ENCODE results near the gene IRAK1BP1.
A peak's percentile ranks its signal among the peaks of the same experiment; 100 is the strongest.
"Not testable (repeated sequence)": the region's sequence is repeated elsewhere in the genome, so short reads cannot be mapped to it uniquely, and the experiment has no call there.

IRAK1BP1 gene

DNA sequence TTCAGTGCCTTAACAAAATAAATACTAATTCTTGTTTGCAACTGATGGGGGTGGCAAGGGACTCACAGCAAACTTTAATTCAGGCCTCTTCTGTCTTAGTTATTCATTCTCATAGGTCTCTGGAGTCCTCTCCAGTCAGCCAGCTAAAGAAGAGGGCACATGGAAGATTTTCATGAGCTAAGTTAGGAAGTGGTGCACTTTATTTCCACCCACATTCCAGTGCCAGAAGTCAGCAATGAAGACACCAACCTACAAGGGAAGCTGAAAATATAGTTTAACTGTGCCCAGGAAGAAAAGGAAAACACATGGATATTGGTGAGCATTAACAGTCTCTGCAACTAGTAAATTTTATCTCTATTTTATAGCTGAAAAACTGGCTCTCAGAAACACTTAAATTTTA is 16.7 kb upstream of the IRAK1BP1 start:
- Histone ChIP-seq H3K9ac (ENCODE audit: low read length) (no peak overlapping the region), H3K27me3 (ENCODE audit: control insufficient read depth, insufficient read depth, low read length) (no peaks in the 10 kb centered on the region)

DNA sequence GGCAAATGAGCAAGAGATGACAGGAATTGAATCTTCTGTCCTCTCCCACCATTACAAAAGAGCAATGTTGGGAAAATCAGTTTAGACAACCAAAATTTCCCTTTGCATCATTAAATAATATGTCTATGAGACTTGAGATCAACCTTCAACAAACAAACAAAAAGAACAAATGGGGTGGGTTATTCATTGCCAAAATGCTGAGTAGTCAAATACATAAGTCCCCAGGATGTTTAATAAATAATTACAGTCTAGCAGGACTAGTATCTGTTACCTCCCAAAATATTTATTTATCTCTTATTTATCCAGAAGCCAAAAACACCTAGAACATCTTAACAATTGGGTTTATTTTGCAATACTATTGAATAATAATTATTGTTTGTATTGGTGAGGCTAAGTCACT is 16.2 kb upstream of the IRAK1BP1 start:
- Histone ChIP-seq H3K9ac (ENCODE audit: low read length) (no peak overlapping the region), H3K4me3 (ENCODE audit: low read length) (no peak overlapping the region), H3K4me1 (ENCODE audit: control insufficient read depth, insufficient read depth, low read length) (no peaks in the 10 kb centered on the region), H3K36me3 (ENCODE audit: control insufficient read depth, insufficient read depth, low read length) (no peaks in the 10 kb centered on the region), H3K9me3 (ENCODE audit: control insufficient read depth, low read length) (no peaks in the 10 kb centered on the region), H3K27me3 (ENCODE audit: control insufficient read depth, insufficient read depth, low read length) (no peaks in the 10 kb centered on the region)

More for the DNA sequence above, 16.7 kb upstream of the IRAK1BP1 start:
- Histone ChIP-seq H3K9me3 (ENCODE audit: control insufficient read depth, low read length) (no peaks in the 10 kb centered on the region), H3K4me1 (ENCODE audit: control insufficient read depth, insufficient read depth, low read length) (no peaks in the 10 kb centered on the region), H3K4me3 (ENCODE audit: low read length) (no peak overlapping the region), H3K36me3 (ENCODE audit: control insufficient read depth, insufficient read depth, low read length) (no peaks in the 10 kb centered on the region)

DNA sequence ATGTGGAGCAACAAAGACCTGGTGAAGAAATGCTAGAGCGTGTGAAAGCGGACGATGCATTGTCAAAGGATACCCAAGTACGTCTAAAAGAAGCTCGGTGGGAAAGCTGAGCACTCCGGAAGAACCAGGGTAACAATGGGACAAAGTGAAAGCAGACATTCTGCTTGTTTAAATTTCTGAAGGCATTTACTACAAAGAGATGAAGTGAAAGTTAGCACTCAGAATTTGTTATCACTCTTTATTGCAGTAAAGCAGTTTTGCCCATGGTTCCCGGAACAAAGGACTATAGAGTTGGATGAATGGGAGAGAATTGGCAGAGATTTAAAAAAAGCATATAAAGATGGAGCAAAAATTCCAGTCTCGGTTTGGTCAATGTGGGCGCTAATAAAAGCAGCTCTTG is 12.8 kb upstream of the IRAK1BP1 start:
- no peak overlapping the region for H3K4me3 ChIP-seq (ENCODE audit: low read length)

DNA sequence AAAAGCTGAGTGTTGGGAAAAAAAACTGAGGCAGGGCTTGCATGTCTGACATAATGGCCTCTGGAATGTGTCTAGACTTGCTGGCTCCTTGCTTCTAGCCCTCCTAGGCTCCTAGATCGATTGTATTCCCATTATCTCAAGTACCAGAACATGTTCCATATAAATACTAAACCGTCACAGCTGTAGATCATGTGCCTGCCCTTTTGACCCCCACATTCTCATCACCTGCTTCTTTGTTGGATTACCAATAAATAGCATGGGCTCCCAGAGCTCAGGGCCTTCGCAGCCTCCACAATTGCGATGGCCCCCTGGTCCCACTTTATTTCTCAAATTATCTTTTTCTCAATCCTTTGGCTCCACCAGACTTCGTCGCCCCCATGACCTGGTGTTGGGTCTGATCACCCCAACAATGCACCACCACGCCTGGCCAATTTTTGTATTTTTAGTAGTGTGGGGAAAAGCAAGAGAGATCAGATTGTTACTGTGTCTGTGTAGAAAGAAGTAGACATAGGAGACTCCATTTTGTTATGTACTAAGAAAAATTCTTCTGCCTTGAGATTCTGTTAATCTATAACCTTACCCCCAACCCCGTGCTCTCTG is 8.9 kb upstream of the IRAK1BP1 start:
- H3K27me3 ChIP-seq (ENCODE audit: control insufficient read depth, insufficient read depth, low read length); H3K4me3 ChIP-seq (ENCODE audit: low read length); H3K9ac ChIP-seq (ENCODE audit: low read length); H3K36me3 ChIP-seq (ENCODE audit: control insufficient read depth, insufficient read depth, low read length); H3K9me3 ChIP-seq (ENCODE audit: control insufficient read depth, low read length); H3K4me1 ChIP-seq (ENCODE audit: control insufficient read depth, insufficient read depth, low read length): not testable (repeated sequence)

More for the DNA sequence above, 12.8 kb upstream of the IRAK1BP1 start:
- no peaks in the 10 kb centered on the region for H3K9me3 ChIP-seq (ENCODE audit: control insufficient read depth, low read length)
- no peaks in the 10 kb centered on the region for H3K4me1 ChIP-seq (ENCODE audit: control insufficient read depth, insufficient read depth, low read length)
- no peaks in the 10 kb centered on the region for H3K27me3 ChIP-seq (ENCODE audit: control insufficient read depth, insufficient read depth, low read length)
- no peaks in the 10 kb centered on the region for H3K36me3 ChIP-seq (ENCODE audit: control insufficient read depth, insufficient read depth, low read length)
- H3K9ac ChIP-seq (ENCODE audit: low read length): no peak overlapping the region

DNA sequence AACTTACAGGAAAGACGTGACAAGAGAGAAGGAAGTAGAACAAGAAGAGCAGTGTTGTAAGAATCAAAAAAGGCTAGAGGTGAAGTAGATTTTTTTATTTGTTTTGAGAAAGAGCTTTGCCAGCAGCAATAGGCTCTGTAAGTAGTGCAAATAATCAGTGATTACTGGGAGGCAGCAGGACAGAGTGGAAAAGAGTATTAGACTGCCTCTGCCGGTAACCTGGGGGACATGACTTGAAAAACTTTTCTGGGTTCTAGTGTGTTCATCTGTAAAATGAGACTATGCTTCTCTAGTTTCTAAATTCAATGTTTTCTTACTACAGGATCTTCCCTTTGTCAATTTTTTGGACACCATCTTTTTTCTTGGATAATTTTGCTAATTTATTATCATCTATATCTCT is 5.8 kb upstream of the IRAK1BP1 start:
- no peaks in the 10 kb centered on the region for H3K9me3 ChIP-seq (ENCODE audit: control insufficient read depth, low read length)
- no peaks in the 10 kb centered on the region for H3K4me1 ChIP-seq (ENCODE audit: control insufficient read depth, insufficient read depth, low read length)
- H3K9ac ChIP-seq (ENCODE audit: low read length): no peak overlapping the region
- no peaks in the 10 kb centered on the region for H3K36me3 ChIP-seq (ENCODE audit: control insufficient read depth, insufficient read depth, low read length)
- H3K27me3 ChIP-seq (ENCODE audit: control insufficient read depth, insufficient read depth, low read length): no peaks in the 10 kb centered on the region
- no peak overlapping the region for H3K4me3 ChIP-seq (ENCODE audit: low read length)

DNA sequence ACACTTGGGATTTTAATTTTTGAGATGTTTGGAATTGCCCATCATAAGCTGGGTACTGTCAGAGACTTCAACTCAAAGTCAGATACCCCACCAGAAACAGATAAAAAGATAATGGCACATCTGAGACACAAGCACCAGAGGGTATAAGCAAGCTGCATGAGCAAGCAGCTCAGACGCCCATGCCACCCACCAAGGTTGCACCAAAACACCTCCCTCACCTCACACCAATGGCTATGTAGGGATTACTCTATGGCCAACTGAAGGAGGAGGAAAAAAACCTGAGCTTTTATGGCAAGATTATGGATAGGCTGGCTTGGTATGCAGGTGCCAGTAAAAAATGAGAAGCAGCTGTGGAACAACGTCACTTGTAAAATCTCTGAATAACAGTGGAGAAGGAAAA is 3.8 kb upstream of the IRAK1BP1 start:
- no peaks in the 10 kb centered on the region for H3K9me3 ChIP-seq (ENCODE audit: control insufficient read depth, low read length)
- H3K27me3 ChIP-seq (ENCODE audit: control insufficient read depth, insufficient read depth, low read length): no peaks in the 10 kb centered on the region
- no peaks in the 10 kb centered on the region for H3K4me1 ChIP-seq (ENCODE audit: control insufficient read depth, insufficient read depth, low read length)
- H3K36me3 ChIP-seq (ENCODE audit: control insufficient read depth, insufficient read depth, low read length): no peaks in the 10 kb centered on the region
- no peak overlapping the region for H3K9ac ChIP-seq (ENCODE audit: low read length)
- no peak overlapping the region for H3K4me3 ChIP-seq (ENCODE audit: low read length)

DNA sequence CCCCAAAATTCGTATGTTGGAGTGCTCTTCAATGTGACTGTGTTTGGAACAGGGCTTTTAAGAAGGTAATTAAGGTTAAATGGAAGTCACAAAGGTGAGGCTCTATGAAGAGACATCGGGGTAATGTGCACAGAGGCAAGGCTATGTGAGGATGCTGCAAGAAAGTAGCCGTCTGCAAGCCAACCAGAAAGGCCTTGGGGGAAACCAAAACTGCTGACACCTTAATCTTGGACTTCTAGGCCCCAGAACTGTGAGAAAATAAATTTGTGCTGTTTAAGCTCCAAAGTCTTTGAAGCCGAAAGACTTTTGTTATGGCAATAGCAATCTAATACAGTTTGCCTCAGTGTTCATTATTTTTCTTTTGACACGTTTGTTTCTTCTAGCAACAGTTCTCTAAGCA is 2.4 kb upstream of the IRAK1BP1 start:
- Histone ChIP-seq H3K4me3 (ENCODE audit: low read length) (no peak overlapping the region), H3K9me3 (ENCODE audit: control insufficient read depth, low read length) (no peaks in the 10 kb centered on the region), H3K36me3 (ENCODE audit: control insufficient read depth, insufficient read depth, low read length) (no peaks in the 10 kb centered on the region), H3K9ac (ENCODE audit: low read length) (no peak overlapping the region), H3K27me3 (ENCODE audit: control insufficient read depth, insufficient read depth, low read length) (no peaks in the 10 kb centered on the region), H3K4me1 (ENCODE audit: control insufficient read depth, insufficient read depth, low read length) (no peaks in the 10 kb centered on the region)

DNA sequence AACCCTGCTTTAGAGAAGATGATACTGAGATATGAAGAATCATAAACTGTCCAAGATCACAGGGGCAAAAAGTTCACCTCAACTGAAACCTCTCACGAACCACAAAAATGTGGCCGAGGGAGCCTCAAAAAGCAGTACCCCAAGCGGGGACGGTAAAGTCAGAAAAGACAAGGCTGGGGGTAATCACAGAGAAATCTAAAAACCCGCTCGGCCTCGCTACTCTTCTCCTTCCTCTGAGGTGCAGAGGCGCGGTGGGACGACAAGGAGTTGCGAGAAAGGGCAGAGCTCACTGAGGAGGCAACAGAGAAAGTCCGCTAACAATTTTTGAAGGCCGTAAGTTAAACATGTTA is 356 bp upstream of the IRAK1BP1 start:
- no peaks in the 10 kb centered on the region for H3K36me3 ChIP-seq (ENCODE audit: control insufficient read depth, insufficient read depth, low read length)
- peak overlapping the region; percentile 98 for H3K4me3 ChIP-seq (ENCODE audit: low read length)
- H3K27me3 ChIP-seq (ENCODE audit: control insufficient read depth, insufficient read depth, low read length): no peaks in the 10 kb centered on the region
- H3K4me1 ChIP-seq (ENCODE audit: control insufficient read depth, insufficient read depth, low read length): no peaks in the 10 kb centered on the region
- H3K9me3 ChIP-seq (ENCODE audit: control insufficient read depth, low read length): no peaks in the 10 kb centered on the region
- peak overlapping the region; percentile 85 for H3K9ac ChIP-seq (ENCODE audit: low read length)

DNA sequence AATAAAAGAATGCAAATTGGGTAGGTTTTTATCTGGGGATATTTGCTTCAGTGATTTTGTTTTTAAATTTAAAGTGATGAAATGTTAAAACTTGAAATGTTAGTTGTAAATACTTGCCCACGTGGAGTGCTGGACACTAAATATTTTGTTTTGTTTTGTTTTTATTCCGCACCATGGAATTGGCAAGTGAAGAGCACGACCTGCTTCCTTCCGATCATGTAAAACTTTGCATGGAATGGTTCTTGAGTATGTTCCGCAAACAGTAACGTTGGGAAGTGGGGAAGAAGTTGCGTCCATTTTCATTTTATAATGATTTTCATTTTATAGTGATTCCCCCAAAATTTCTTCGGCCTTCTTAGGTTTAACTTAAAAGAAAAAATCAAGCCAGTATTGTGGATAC is 765 bp downstream of the IRAK1BP1 start:
- Histone ChIP-seq H3K4me1 (ENCODE audit: control insufficient read depth, insufficient read depth, low read length) (no peaks in the 10 kb centered on the region), H3K4me3 (ENCODE audit: low read length) (peak overlapping the region; percentile 98), H3K27me3 (ENCODE audit: control insufficient read depth, insufficient read depth, low read length) (no peaks in the 10 kb centered on the region), H3K9ac (ENCODE audit: low read length) (peak overlapping the region; percentile 85), H3K9me3 (ENCODE audit: control insufficient read depth, low read length) (no peaks in the 10 kb centered on the region), H3K36me3 (ENCODE audit: control insufficient read depth, insufficient read depth, low read length) (no peaks in the 10 kb centered on the region)

DNA sequence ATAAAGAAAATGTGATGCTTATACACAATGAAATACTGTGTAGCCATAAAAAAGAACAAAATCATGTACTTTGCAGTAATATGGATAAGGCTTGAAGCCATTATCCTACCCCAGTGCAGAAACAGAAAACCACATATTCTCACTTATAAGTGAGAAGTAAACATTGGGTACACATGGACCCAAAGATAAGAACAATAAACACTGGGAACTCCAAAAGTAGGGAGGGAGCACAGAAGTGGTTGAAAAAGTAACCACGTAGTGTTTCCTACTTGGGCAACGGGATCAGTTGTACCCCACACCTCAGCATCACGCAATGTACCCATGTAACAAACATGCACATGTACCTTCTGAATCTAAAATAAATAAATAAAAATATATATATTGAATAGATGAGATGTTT is 8.2 kb downstream of the IRAK1BP1 start:
- Histone ChIP-seq H3K36me3 (ENCODE audit: control insufficient read depth, insufficient read depth, low read length) (no peaks in the 10 kb centered on the region), H3K9ac (ENCODE audit: low read length) (no peak overlapping the region), H3K9me3 (ENCODE audit: control insufficient read depth, low read length) (no peaks in the 10 kb centered on the region), H3K27me3 (ENCODE audit: control insufficient read depth, insufficient read depth, low read length) (no peaks in the 10 kb centered on the region), H3K4me3 (ENCODE audit: low read length) (no peak overlapping the region), H3K4me1 (ENCODE audit: control insufficient read depth, insufficient read depth, low read length) (no peaks in the 10 kb centered on the region)

DNA sequence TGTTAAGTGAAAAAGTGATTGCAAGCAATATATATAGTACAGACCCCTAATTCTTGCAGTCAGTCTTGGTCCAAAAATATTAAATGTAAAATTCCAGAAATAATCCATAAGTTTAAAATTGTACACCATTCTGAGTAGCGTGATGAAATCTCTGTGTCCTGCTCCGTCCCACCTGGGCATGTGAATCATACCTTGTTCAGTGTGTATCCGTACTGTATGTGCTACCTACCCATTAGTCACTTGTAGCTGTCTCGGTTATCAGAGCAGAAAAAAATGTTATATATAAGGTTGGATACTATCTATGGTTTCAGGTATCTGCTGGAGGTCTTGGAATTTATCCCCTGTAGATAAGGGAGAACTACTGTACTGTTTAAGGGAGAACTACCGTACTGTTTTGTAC is 16.3 kb downstream of the IRAK1BP1 start:
- no peaks in the 10 kb centered on the region for H3K9me3 ChIP-seq (ENCODE audit: control insufficient read depth, low read length)
- H3K27me3 ChIP-seq (ENCODE audit: control insufficient read depth, insufficient read depth, low read length): no peaks in the 10 kb centered on the region
- no peak overlapping the region for H3K9ac ChIP-seq (ENCODE audit: low read length)
- H3K36me3 ChIP-seq (ENCODE audit: control insufficient read depth, insufficient read depth, low read length): no peaks in the 10 kb centered on the region
- H3K4me3 ChIP-seq (ENCODE audit: low read length): no peak overlapping the region
- no peaks in the 10 kb centered on the region for H3K4me1 ChIP-seq (ENCODE audit: control insufficient read depth, insufficient read depth, low read length)

DNA sequence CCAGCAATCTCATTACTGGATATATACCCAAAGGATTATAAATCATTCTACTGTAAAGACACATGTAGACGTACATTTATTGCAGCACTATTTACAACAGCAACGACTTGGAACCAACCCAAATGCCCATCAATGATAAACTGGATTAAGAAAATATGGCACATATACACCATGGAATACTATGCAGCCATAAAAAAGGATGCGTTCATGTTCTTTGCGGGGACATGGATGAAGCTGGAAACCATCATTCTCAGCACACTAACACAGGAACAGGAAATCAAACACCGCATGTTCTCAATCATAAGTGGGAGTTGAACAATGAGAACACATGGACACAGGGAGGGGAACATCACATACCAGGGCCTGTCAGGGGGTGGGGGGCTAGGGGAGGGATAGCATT is 22.6 kb downstream of the IRAK1BP1 start:
- not testable (repeated sequence) for H3K9ac ChIP-seq (ENCODE audit: low read length); H3K36me3 ChIP-seq (ENCODE audit: control insufficient read depth, insufficient read depth, low read length); H3K4me1 ChIP-seq (ENCODE audit: control insufficient read depth, insufficient read depth, low read length); H3K27me3 ChIP-seq (ENCODE audit: control insufficient read depth, insufficient read depth, low read length); H3K4me3 ChIP-seq (ENCODE audit: low read length); H3K9me3 ChIP-seq (ENCODE audit: control insufficient read depth, low read length)

DNA sequence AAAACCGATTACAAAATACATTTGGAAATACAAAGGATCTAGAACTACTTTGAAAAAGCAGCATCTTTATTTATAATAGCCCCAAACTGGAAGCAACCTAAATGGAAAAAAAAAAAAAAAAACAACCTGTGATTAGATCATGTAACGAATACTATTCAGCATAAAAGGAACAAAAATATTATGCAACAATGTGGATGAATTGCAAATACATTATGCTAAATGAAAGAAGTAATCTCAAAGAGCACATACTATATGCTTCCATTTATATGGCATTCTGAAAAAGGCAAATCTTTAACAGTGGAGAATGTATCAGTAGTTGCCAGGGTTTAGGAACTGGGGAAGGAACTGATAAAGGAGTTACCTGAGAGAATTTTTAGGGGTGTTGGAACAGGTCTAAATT is 28.9 kb downstream of the IRAK1BP1 start:
- no peaks in the 10 kb centered on the region for H3K27me3 ChIP-seq (ENCODE audit: control insufficient read depth, insufficient read depth, low read length)
- H3K4me1 ChIP-seq (ENCODE audit: control insufficient read depth, insufficient read depth, low read length): no peaks in the 10 kb centered on the region
- H3K36me3 ChIP-seq (ENCODE audit: control insufficient read depth, insufficient read depth, low read length): no peaks in the 10 kb centered on the region
- no peak overlapping the region for H3K9ac ChIP-seq (ENCODE audit: low read length)
- no peaks in the 10 kb centered on the region for H3K9me3 ChIP-seq (ENCODE audit: control insufficient read depth, low read length)
- no peak overlapping the region for H3K4me3 ChIP-seq (ENCODE audit: low read length)

All from mucosa of stomach (tissue), 1 donor.